Hippocampal formation (tissue), 2 donors: Measurements from ENCODE around the gene FGF12.
A peak's percentile ranks its signal among the peaks of the same experiment; 100 is the strongest.
"Not testable (repeated sequence)": the region's sequence is repeated elsewhere in the genome, so short reads cannot be mapped to it uniquely, and the experiment has no call there.

Experiments used
- DNase-seq, 2 donors: peaks; one replicate each; lab custom pipeline; 2025; lab: John Stamatoyannopoulos, UW

Gene FGF12

GRCh38 chr3:192727032-192727847 is at the start of gene FGF12:
Gene FGF12, minus strand, starts transcription at chr3:192727541.
- DNase-seq: peak; percentile 79 to 82

- not testable (repeated sequence) for DNase-seq
Measured at GRCh38 chr3:192774341-192774740, 47.0 kb upstream of the FGF12 start.

- peak; percentile 4 to 9 for DNase-seq
Measured at GRCh38 chr3:192772240-192772894, 45.0 kb upstream of the FGF12 start.

- DNase-seq: no peak
Measured at GRCh38 chr3:192758654-192759053, 31.3 kb upstream of the FGF12 start.

- DNase-seq: no peak
Measured at GRCh38 chr3:192751148-192751547, 23.8 kb upstream of the FGF12 start.

- no peak for DNase-seq
Measured at GRCh38 chr3:192750201-192750600, 22.9 kb upstream of the FGF12 start.

GRCh38 chr3:192747746-192748145 is 20.4 kb upstream of the FGF12 start:
- peak; percentile 2 to 54 for DNase-seq

- DNase-seq: no peak
Measured at GRCh38 chr3:192747145-192747544, 19.8 kb upstream of the FGF12 start.

- no peak for DNase-seq
Measured at GRCh38 chr3:192745150-192745549, 17.8 kb upstream of the FGF12 start.

- not testable (repeated sequence) for DNase-seq
Measured at GRCh38 chr3:192744604-192745003, 17.3 kb upstream of the FGF12 start.

GRCh38 chr3:192737506-192737905 is 10.2 kb upstream of the FGF12 start:
- no peak for DNase-seq

- DNase-seq: no peak
Measured at GRCh38 chr3:192731233-192731632, 3.9 kb upstream of the FGF12 start.

GRCh38 chr3:192726385-192726784 is 956 bp downstream of the FGF12 start:
- no peak for DNase-seq

- no peak for DNase-seq
Measured at GRCh38 chr3:192719964-192720363, 7.4 kb downstream of the FGF12 start.

- DNase-seq: no peak
Measured at GRCh38 chr3:192718156-192718555, 9.2 kb downstream of the FGF12 start.

GRCh38 chr3:192715126-192715525 is 12.2 kb downstream of the FGF12 start:
- no peak for DNase-seq

GRCh38 chr3:192711126-192711525 is 16.2 kb downstream of the FGF12 start:
- not testable (repeated sequence) for DNase-seq

- no peak for DNase-seq
Measured at GRCh38 chr3:192710366-192710765, 17.0 kb downstream of the FGF12 start.

GRCh38 chr3:192706272-192706671 is 21.1 kb downstream of the FGF12 start:
- no peak for DNase-seq

GRCh38 chr3:192700885-192701284 is 26.5 kb downstream of the FGF12 start:
- DNase-seq: no peak

GRCh38 chr3:192696943-192697587 is 30.3 kb downstream of the FGF12 start:
- no peak for DNase-seq

- DNase-seq: no peak
Measured at GRCh38 chr3:192687488-192688152, 39.7 kb downstream of the FGF12 start.
